Calu3 (cell line): Measurements from ENCODE around the gene RBM47. TPM values are rescaled to one million over a fixed set of nuclear protein-coding genes. Genes with fewer than 3 reads are reported as not detected.
A peak's percentile ranks its signal among the peaks of the same experiment; 100 is the strongest.

Source experiments
- BruUV-seq: library from RNA; stranded (reverse); fragments of 400-500 nt; replicated peaks from 2 replicates; lab custom pipeline; 2021; lab: Mats Ljungman, UMichigan
- CTCF ChIA-PET: fragments of 300-600 bp; sonication (Branson Sonifier 250); formaldehyde crosslinking; loops from one replicate; lab custom pipeline; 2022; ENCODE audit warnings: antibody characterized with exemption; lab: Charles Lee
- DNase-seq: peaks from one replicate; pipeline ENCODE4 v3.0.0; 2022
- H3K27ac Mint-ChIP-seq: one replicate; pipeline ENCODE4 v1.8.0; 2022; ENCODE audit warnings: mixed read lengths; ENCODE audit not compliant: unreplicated experiment
- H3K27me3 Mint-ChIP-seq: one replicate; pipeline ENCODE4 v1.8.0; 2022; ENCODE audit warnings: mixed read lengths; ENCODE audit not compliant: unreplicated experiment
- H3K36me3 Mint-ChIP-seq: one replicate; pipeline ENCODE4 v1.8.0; 2022; ENCODE audit warnings: mild to moderate bottlenecking, moderate library complexity, mixed read lengths; ENCODE audit not compliant: insufficient read depth, unreplicated experiment
- H3K4me1 Mint-ChIP-seq: one replicate; pipeline ENCODE4 v1.8.0; 2022; ENCODE audit warnings: mild to moderate bottlenecking, low read depth, mixed read lengths; ENCODE audit not compliant: unreplicated experiment
- H3K4me3 Mint-ChIP-seq: one replicate; pipeline ENCODE4 v1.8.0; 2022; ENCODE audit warnings: mild to moderate bottlenecking, low read depth, moderate library complexity, mixed read lengths; ENCODE audit not compliant: unreplicated experiment
- H3K9me3 Mint-ChIP-seq: one replicate; pipeline ENCODE4 v1.8.0; 2022; ENCODE audit warnings: low read depth, mixed read lengths; ENCODE audit not compliant: unreplicated experiment
- intact Hi-C: fragments of 100-400 bp; cut with micrococcal nuclease; formaldehyde crosslinking; loops from one replicate; pipeline ENCODE4 v1.10.0; 2022; ENCODE audit not compliant: unreplicated experiment
- total RNA-seq: library from RNA; stranded (reverse); gene quantifications from 2 replicates; pipeline ENCODE4 v1.2.3, GENCODE V29; 2022
- TF ChIP-seq, protein P1 (sequence below): fragments of 200-600 bp; IDR thresholded peaks from one replicate; pipeline ENCODE4 v1.8.0; 2022; ENCODE audit warnings: antibody characterized with exemption; ENCODE audit not compliant: unreplicated experiment

The RBM47 gene
- total RNA-seq, 1 experiment from 2014 or later, result 86.6 TPM

DNA sequence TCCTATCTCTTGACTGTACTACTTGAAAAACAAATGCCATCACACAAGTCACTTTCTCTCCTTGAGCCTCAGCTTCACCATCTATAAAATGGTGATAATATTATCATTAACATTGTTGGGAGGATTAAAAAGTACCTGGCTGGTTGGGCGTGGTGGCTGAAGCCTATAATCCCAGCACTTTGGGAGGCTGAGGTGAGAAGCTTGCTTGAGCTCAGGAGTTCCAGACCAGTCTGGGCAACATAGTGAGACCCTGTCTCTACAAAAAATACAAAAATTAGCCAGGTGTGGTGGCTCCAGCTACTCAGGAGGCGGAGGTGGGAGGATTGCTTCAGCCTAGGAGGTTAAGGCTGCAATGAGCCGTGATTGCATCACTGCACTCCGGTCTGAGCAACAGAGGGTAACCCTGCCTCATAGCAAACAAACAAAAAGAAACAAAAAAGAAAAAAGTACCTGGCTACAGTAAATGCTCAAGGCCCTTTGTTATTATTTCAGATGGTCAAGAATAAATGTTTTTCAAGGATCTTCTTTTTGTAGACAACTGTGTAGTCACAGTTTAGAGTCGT is 174.2 kb downstream of the RBM47 start:
- H3K9me3 Mint-ChIP-seq, result no peaks in the 10 kb centered on the region
- H3K4me3 Mint-ChIP-seq, result no peak overlapping the region
- no peak overlapping the region for H3K27ac Mint-ChIP-seq
- CTCF ChIA-PET, result no interaction called here
- H3K4me1 Mint-ChIP-seq, result peaks cover 11% of the 10 kb centered on the region
- intact Hi-C loops, result no loop called here
- H3K27me3 Mint-ChIP-seq, result no peaks in the 10 kb centered on the region
- no TSS peak for BruUV-seq
- DNase-seq, result no peak
- TF ChIP-seq, protein P1, sequence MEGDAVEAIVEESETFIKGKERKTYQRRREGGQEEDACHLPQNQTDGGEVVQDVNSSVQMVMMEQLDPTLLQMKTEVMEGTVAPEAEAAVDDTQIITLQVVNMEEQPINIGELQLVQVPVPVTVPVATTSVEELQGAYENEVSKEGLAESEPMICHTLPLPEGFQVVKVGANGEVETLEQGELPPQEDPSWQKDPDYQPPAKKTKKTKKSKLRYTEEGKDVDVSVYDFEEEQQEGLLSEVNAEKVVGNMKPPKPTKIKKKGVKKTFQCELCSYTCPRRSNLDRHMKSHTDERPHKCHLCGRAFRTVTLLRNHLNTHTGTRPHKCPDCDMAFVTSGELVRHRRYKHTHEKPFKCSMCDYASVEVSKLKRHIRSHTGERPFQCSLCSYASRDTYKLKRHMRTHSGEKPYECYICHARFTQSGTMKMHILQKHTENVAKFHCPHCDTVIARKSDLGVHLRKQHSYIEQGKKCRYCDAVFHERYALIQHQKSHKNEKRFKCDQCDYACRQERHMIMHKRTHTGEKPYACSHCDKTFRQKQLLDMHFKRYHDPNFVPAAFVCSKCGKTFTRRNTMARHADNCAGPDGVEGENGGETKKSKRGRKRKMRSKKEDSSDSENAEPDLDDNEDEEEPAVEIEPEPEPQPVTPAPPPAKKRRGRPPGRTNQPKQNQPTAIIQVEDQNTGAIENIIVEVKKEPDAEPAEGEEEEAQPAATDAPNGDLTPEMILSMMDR, result no peak
- peaks cover 15% of the 10 kb centered on the region for H3K36me3 Mint-ChIP-seq

DNA sequence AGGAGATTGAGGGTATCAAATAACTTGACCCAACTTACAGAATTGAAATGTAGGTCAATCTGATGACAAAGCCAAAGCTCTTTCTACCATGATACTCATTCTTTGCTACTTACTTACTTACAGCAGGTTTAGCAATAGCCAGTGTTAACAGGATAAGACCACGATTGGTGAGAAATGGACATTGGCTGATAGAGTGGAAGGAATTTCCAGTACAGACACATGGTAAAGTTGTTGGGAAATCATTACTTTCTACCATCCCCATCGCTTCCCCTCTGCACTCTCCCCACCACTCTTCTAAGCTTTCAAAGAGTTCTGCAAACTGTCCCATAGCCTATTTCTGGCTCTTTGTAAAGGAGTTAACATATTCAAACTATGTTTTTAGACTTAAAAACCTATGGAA is 174.8 kb downstream of the RBM47 start:
- H3K9me3 Mint-ChIP-seq, result no peaks in the 10 kb centered on the region
- BruUV-seq, result no TSS peak
- TF ChIP-seq, protein P1, result no peak
- intact Hi-C loops, result no loop called here
- H3K4me1 Mint-ChIP-seq, result peaks cover 11% of the 10 kb centered on the region
- DNase-seq, result no peak
- H3K27me3 Mint-ChIP-seq, result no peaks in the 10 kb centered on the region
- CTCF ChIA-PET, result no interaction called here
- H3K27ac Mint-ChIP-seq, result no peak overlapping the region
- H3K36me3 Mint-ChIP-seq, result peaks cover 18% of the 10 kb centered on the region
- H3K4me3 Mint-ChIP-seq, result no peak overlapping the region

DNA sequence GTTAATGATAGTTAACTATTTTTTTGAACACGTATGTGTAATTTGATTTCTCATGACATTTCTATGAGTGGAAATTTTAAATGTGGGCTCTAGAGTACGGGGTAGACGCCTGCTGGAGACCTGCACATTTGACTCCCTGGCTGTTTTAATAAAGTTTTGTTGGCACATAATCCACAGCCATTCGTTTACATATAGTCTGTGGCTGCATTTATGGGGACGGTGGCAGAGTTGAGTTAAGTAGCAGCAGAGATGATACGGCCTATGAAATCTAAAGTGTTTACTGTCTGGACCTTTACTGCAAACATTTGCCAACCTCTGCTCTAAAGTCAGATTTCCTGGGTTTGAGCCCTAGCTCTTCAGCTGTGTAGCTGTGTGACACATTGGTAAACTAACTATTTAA is 175.8 kb downstream of the RBM47 start:
- Mint-ChIP-seq H3K4me1 (peaks cover 17% of the 10 kb centered on the region), H3K4me3 (no peak overlapping the region), H3K9me3 (no peaks in the 10 kb centered on the region), H3K36me3 (peaks cover 23% of the 10 kb centered on the region), H3K27ac (no peak overlapping the region), H3K27me3 (no peaks in the 10 kb centered on the region)
- intact Hi-C loops, result no loop called here
- DNase-seq, result no peak
- BruUV-seq, result no TSS peak
- TF ChIP-seq, protein P1, result no peak
- CTCF ChIA-PET, result no interaction called here

DNA sequence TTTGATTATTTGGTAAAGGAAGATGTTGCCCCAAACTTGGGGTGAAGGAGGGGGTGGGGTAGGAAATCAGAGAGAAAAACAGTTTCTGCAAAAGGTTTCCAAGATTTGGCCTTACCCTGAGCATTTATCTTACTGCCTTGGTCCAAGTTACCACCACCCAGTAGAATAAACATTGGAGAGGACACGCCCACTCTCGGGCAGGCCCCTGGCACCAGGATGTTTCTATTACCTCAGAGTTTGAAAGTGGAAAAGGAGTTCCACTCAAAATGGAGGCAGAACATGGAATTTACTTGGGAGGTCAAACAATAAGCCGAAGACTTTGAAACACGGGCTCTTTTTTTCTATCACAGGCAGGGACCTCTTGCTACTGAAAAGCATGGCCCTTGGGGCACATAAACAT is 180.8 kb downstream of the RBM47 start:
- CTCF ChIA-PET, result no interaction called here
- H3K27me3 Mint-ChIP-seq, result no peaks in the 10 kb centered on the region
- BruUV-seq, result no TSS peak
- no peaks in the 10 kb centered on the region for H3K9me3 Mint-ChIP-seq
- H3K27ac Mint-ChIP-seq, result peak overlapping the region; percentile 36
- peaks cover 26% of the 10 kb centered on the region for H3K4me1 Mint-ChIP-seq
- peak; percentile 49 for DNase-seq
- intact Hi-C loops, result no loop called here
- TF ChIP-seq, protein P1, result no peak
- H3K36me3 Mint-ChIP-seq, result peaks cover 31% of the 10 kb centered on the region
- no peak overlapping the region for H3K4me3 Mint-ChIP-seq
